CD4-positive, alpha-beta T cell (primary cell): Measurements from ENCODE around the gene ERC2. TPM values are rescaled to one million over a fixed set of nuclear protein-coding genes. Genes with fewer than 3 reads are reported as not detected.

Experiments
- ATAC-seq: fragments of 200-7000 bp; cut with Tn5 transposase; one replicate; pipeline ENCODE4 v1.10.0; 2022; ENCODE audit warnings: mild to moderate bottlenecking; ENCODE audit not compliant: poor library complexity
- CTCF ChIA-PET: fragments of 350-600 bp; sonication (Branson Sonifier 250); formaldehyde crosslinking; loops from one replicate; lab custom pipeline; 2021; ENCODE audit warnings: antibody characterized with exemption, inconsistent platforms; lab: Charles Lee
- POLR2A ChIA-PET: fragments of 350-600 bp; sonication (Branson Sonifier 250); formaldehyde crosslinking; loops from one replicate; lab custom pipeline; 2021; ENCODE audit warnings: antibody characterized with exemption, inconsistent platforms; lab: Charles Lee
- DNase-seq, 14 experiments: peaks; one replicate each; pipeline ENCODE4 v3.0.0-alpha.2; 2013 to 2020; ENCODE audit warnings: mixed read lengths in 2 of 14
- H3K27ac ChIP-seq, 2 donors: one replicate each; pipeline versions ENCODE4 v1.5.1 to v1.7.0; 2013; ENCODE audit warnings: low read length in 2 of 2, low read depth in 1 of 2, mild to moderate bottlenecking in 1 of 2
- H3K27me3 ChIP-seq, 2 experiments: 1 replicate in 1 of 2; 2 replicates in 1 of 2; pipeline versions ENCODE4 v1.6.1 to v1.7.0; 2013; ENCODE audit warnings: low read length in 2 of 2, control low read depth in 1 of 2, mild to moderate bottlenecking in 1 of 2, moderate library complexity in 1 of 2; ENCODE audit not compliant: insufficient read depth in 2 of 2, control insufficient read depth in 1 of 2
- H3K36me3 ChIP-seq: one replicate; pipeline ENCODE4 v1.6.1; 2013; ENCODE audit warnings: low read length, control low read depth; ENCODE audit not compliant: insufficient read depth
- H3K4me1 ChIP-seq: one replicate; pipeline ENCODE4 v1.6.1; 2013; ENCODE audit warnings: low read length, control low read depth; ENCODE audit not compliant: insufficient read depth
- H3K4me3 ChIP-seq: one replicate; pipeline ENCODE4 v1.5.1; 2013; ENCODE audit warnings: mild to moderate bottlenecking, low read length, moderate library complexity
- H3K9me3 ChIP-seq, 2 experiments: 1 replicate in 1 of 2; 2 replicates in 1 of 2; pipeline versions ENCODE4 v1.6.1 to v1.7.0; 2013; ENCODE audit warnings: low read length in 2 of 2, mild to moderate bottlenecking in 2 of 2, control low read depth in 1 of 2, moderate library complexity in 1 of 2; ENCODE audit not compliant: control insufficient read depth in 1 of 2, insufficient read depth in 1 of 2
- H3K27ac Mint-ChIP-seq: one replicate; pipeline ENCODE4 v1.8.0; 2020; ENCODE audit warnings: mixed read lengths
- H3K27me3 Mint-ChIP-seq: one replicate; pipeline ENCODE4 v1.8.0; 2021; ENCODE audit warnings: mixed read lengths
- H3K36me3 Mint-ChIP-seq: one replicate; pipeline ENCODE4 v1.8.0; 2021; ENCODE audit warnings: low read depth, mixed read lengths
- H3K4me1 Mint-ChIP-seq: one replicate; pipeline ENCODE4 v1.8.0; 2021; ENCODE audit warnings: low read depth, mixed read lengths
- H3K4me3 Mint-ChIP-seq: one replicate; pipeline ENCODE4 v1.8.0; 2020; ENCODE audit warnings: mild to moderate bottlenecking, mixed read lengths
- H3K9me3 Mint-ChIP-seq: one replicate; pipeline ENCODE4 v1.8.0; 2020; ENCODE audit warnings: mixed read lengths
- intact Hi-C, 2 experiments: fragments of 100-400 bp; cut with DNase I in 1 of 2; cut with micrococcal nuclease in 1 of 2; formaldehyde crosslinking; loops; one replicate each; pipeline versions ENCODE4 v1.15.1 to v1.9.0; 2023 to 2025; cut with DNase I, micrococcal nuclease
- total RNA-seq, 174 experiments: library from RNA in 2 of 174; stranded (reverse) in 2 of 174; gene quantifications; one replicate each; pipeline ENCODE4 v1.2.3 and lab custom pipeline; 2021 to 2026
- TF ChIP-seq, protein P1 (sequence below): fragments of 200-600 bp; IDR thresholded peaks from one replicate; pipeline ENCODE4 v1.8.0; 2022; ENCODE audit warnings: antibody characterized with exemption, mild to moderate bottlenecking

Gene ERC2
- total RNA-seq, 2 experiments from 2014 or later: not detected

DNA sequence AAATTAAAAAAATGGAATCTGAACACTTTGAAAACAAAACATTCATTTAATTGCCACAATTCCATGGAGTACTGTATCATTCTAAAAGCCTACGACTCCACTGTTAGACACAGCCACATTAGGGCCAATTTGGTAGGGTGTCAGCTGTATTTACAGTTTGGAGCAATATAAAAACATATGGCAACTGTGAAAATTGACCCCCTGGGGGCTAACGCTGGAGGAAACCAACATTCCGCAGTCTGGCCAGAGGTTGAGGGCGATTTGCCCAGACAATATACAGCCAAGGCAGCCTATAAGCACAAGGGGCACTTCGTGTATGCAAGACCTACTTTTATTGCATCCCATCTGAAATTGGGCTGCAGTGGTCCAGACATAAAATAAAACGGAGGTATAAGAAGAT lies 504.7 kb downstream of the ERC2 start:
- ChIA-PET POLR2A (no interaction called here), CTCF (no interaction called here)
- no peak overlapping the region for H3K4me3 Mint-ChIP-seq
- H3K27ac Mint-ChIP-seq: no peak overlapping the region
- no peaks in the 10 kb centered on the region for H3K4me1 Mint-ChIP-seq
- H3K27me3 Mint-ChIP-seq: no peaks in the 10 kb centered on the region
- H3K36me3 ChIP-seq: no peaks in the 10 kb centered on the region
- no peak overlapping the region for H3K4me3 ChIP-seq
- intact Hi-C loops: no loop called here
- no peak overlapping the region for H3K27ac ChIP-seq
- TF ChIP-seq, protein P1, sequence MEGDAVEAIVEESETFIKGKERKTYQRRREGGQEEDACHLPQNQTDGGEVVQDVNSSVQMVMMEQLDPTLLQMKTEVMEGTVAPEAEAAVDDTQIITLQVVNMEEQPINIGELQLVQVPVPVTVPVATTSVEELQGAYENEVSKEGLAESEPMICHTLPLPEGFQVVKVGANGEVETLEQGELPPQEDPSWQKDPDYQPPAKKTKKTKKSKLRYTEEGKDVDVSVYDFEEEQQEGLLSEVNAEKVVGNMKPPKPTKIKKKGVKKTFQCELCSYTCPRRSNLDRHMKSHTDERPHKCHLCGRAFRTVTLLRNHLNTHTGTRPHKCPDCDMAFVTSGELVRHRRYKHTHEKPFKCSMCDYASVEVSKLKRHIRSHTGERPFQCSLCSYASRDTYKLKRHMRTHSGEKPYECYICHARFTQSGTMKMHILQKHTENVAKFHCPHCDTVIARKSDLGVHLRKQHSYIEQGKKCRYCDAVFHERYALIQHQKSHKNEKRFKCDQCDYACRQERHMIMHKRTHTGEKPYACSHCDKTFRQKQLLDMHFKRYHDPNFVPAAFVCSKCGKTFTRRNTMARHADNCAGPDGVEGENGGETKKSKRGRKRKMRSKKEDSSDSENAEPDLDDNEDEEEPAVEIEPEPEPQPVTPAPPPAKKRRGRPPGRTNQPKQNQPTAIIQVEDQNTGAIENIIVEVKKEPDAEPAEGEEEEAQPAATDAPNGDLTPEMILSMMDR: no peak
- H3K4me1 ChIP-seq: no peaks in the 10 kb centered on the region
- ATAC-seq (no peak), DNase-seq (no peak)
- H3K27me3 ChIP-seq: no peaks in the 10 kb centered on the region
- no peaks in the 10 kb centered on the region for H3K9me3 Mint-ChIP-seq
- peaks cover 0 to 3% of the 10 kb centered on the region in 2 experiments for H3K9me3 ChIP-seq
- no peaks in the 10 kb centered on the region for H3K36me3 Mint-ChIP-seq

DNA sequence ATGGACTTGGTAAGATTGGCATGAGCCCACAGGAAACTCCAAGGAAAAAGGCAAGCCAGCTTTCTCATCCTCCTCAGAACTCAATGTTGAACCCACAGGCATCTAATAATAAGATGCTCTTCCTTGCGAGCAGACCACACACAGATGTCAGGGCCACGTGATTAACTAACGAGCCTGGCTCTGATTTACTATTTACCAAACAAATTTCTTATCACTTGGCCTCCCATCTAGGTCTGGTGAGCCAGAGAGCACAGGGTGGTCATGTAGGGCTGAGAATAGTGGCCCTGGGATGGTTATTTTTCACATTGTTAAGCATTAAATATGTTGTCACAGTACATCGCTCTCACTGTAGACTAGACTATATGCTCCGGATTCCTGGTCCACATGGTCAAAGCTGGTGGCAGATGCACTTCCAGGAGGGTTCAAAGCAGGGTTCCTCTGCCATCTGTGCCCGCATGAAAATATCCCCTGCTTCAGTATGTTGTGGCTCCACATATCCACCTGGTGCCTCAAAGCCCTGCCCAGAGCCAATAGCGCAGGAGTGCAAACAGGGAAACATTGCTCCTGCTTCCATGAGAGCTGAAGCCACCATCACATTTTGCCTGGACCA lies 508.7 kb downstream of the ERC2 start:
- Histone ChIP-seq H3K9me3 (peaks cover 0 to 14% of the 10 kb centered on the region in 2 experiments), H3K4me1 (no peaks in the 10 kb centered on the region), H3K27me3 (no peaks in the 10 kb centered on the region), H3K4me3 (no peak overlapping the region), H3K27ac (no peak overlapping the region), H3K36me3 (no peaks in the 10 kb centered on the region)
- ChIA-PET CTCF (no interaction called here), POLR2A (no interaction called here)
- no peak overlapping the region for H3K27ac Mint-ChIP-seq
- DNase-seq: no peak
- H3K4me3 Mint-ChIP-seq: no peak overlapping the region
- intact Hi-C loops: no loop called here
- no peaks in the 10 kb centered on the region for H3K4me1 Mint-ChIP-seq
- no peaks in the 10 kb centered on the region for H3K36me3 Mint-ChIP-seq
- H3K27me3 Mint-ChIP-seq: no peaks in the 10 kb centered on the region
- no peak for ATAC-seq
- no peaks in the 10 kb centered on the region for H3K9me3 Mint-ChIP-seq
- TF ChIP-seq, protein P1: no peak

DNA sequence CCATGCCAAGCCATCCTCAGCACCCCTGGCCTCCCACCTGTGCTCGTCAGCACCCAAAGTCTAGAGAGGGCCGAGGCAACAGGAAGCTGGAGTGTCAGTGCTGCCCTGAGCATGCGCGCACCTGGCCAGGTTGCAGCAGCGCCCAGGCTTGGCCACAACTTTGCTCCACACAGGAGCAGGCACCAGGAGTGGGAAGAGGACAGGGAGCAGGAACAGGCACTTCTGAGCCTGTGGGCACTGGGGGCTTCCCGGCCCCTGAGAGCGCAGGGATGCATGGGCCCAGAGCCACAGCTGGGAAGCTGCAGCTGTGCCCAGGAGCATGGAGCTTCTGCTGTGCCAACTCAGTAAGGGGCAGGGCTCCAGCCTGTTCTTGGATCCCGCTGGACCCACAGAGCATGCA lies 509.7 kb downstream of the ERC2 start:
- Mint-ChIP-seq H3K9me3 (no peaks in the 10 kb centered on the region), H3K27me3 (no peaks in the 10 kb centered on the region), H3K4me3 (no peak overlapping the region), H3K36me3 (no peaks in the 10 kb centered on the region), H3K27ac (no peak overlapping the region), H3K4me1 (no peaks in the 10 kb centered on the region)
- Histone ChIP-seq H3K27me3 (no peaks in the 10 kb centered on the region), H3K9me3 (peaks cover 0 to 14% of the 10 kb centered on the region in 2 experiments), H3K4me3 (no peak overlapping the region), H3K36me3 (no peaks in the 10 kb centered on the region), H3K4me1 (no peaks in the 10 kb centered on the region), H3K27ac (no peak overlapping the region)
- POLR2A ChIA-PET: no interaction called here
- TF ChIP-seq, protein P1: no peak
- intact Hi-C loops: no loop called here
- CTCF ChIA-PET: no interaction called here
- DNase-seq (no peak), ATAC-seq (no peak)
